RWPE2 (cell line): ENCODE measurements around the gene MBD3L2B.
"Not testable (repeated sequence)": the region's sequence is repeated elsewhere in the genome, so short reads cannot be mapped to it uniquely, and the experiment has no call there.

Experiments used
- ATAC-seq: fragments of 200-7000 bp; cut with Tn5 transposase; 3 replicates; pipeline ENCODE4 v1.9.1; 2021; ENCODE audit warnings: low read depth
- DNase-seq: peaks from one replicate; pipeline ENCODE4 v3.0.0-alpha.2; 2020; ENCODE audit warnings: low spot score
- H3K27ac ChIP-seq: fragments of 450-650 bp; 2 replicates; pipeline ENCODE4 v1.5.1; 2017; ENCODE audit warnings: mild to moderate bottlenecking; ENCODE audit not compliant: poor library complexity, severe bottlenecking
- H3K27me3 ChIP-seq: fragments of 250-450 bp; sonication (Bioruptor Pico); 2 replicates; pipeline ENCODE4 v1.5.1; 2021; ENCODE audit warnings: mild to moderate bottlenecking, moderate library complexity; ENCODE audit not compliant: insufficient read depth, poor library complexity, severe bottlenecking
- H3K36me3 ChIP-seq: fragments of 250-450 bp; sonication (Bioruptor Pico); 2 replicates; pipeline ENCODE4 v1.5.1; 2020; ENCODE audit warnings: low read depth, mild to moderate bottlenecking, moderate library complexity
- H3K4me1 ChIP-seq: fragments of 250-450 bp; sonication (Bioruptor Pico); 2 replicates; pipeline ENCODE4 v1.5.1; 2021; ENCODE audit warnings: mild to moderate bottlenecking, moderate library complexity; ENCODE audit not compliant: insufficient read depth, poor library complexity, severe bottlenecking
- H3K4me3 ChIP-seq: fragments of 250-450 bp; sonication (Bioruptor Pico); 2 replicates; pipeline ENCODE4 v1.5.1; 2021; ENCODE audit warnings: mild to moderate bottlenecking, moderate library complexity; ENCODE audit not compliant: severe bottlenecking
- H3K9me3 ChIP-seq: fragments of 250-450 bp; sonication (Bioruptor Pico); 2 replicates; pipeline ENCODE4 v1.5.1; 2021; ENCODE audit warnings: mild to moderate bottlenecking, moderate library complexity; ENCODE audit not compliant: severe bottlenecking
- TF ChIP-seq, protein P1 (sequence below): fragments of 450-650 bp; IDR thresholded peaks from one replicate; pipeline ENCODE4 v1.5.1; 2017; ENCODE audit warnings: mild to moderate bottlenecking, moderate library complexity; ENCODE audit not compliant: poor library complexity, severe bottlenecking

Gene MBD3L2B

DNA sequence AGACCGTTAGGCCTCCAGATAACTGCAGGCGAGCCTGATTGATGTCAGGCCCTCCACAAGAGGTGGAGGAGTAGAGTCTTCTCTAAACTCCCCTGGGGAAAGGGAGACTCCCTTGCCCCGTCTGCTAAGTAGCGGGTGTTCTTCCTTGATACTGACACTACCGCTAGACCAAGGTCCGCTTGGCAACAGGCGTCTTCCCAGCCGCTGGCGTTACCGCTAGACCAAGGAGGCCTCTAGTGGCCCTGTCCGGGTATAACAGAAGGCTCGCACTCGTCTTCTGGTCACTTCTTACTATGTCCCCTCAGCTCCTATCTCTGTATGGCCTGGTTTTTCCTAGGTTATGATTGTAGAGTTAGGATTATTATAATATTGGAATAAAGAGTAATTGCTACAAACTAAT is 45.9 kb upstream of the MBD3L2B start:
- TF ChIP-seq, protein P1, sequence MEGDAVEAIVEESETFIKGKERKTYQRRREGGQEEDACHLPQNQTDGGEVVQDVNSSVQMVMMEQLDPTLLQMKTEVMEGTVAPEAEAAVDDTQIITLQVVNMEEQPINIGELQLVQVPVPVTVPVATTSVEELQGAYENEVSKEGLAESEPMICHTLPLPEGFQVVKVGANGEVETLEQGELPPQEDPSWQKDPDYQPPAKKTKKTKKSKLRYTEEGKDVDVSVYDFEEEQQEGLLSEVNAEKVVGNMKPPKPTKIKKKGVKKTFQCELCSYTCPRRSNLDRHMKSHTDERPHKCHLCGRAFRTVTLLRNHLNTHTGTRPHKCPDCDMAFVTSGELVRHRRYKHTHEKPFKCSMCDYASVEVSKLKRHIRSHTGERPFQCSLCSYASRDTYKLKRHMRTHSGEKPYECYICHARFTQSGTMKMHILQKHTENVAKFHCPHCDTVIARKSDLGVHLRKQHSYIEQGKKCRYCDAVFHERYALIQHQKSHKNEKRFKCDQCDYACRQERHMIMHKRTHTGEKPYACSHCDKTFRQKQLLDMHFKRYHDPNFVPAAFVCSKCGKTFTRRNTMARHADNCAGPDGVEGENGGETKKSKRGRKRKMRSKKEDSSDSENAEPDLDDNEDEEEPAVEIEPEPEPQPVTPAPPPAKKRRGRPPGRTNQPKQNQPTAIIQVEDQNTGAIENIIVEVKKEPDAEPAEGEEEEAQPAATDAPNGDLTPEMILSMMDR: peak; percentile 16
- not testable (repeated sequence) for H3K4me1 ChIP-seq, DNase-seq, H3K27ac ChIP-seq, H3K9me3 ChIP-seq, H3K4me3 ChIP-seq, H3K27me3 ChIP-seq, ATAC-seq
- peaks cover 15% of the 10 kb centered on the region for H3K36me3 ChIP-seq

DNA sequence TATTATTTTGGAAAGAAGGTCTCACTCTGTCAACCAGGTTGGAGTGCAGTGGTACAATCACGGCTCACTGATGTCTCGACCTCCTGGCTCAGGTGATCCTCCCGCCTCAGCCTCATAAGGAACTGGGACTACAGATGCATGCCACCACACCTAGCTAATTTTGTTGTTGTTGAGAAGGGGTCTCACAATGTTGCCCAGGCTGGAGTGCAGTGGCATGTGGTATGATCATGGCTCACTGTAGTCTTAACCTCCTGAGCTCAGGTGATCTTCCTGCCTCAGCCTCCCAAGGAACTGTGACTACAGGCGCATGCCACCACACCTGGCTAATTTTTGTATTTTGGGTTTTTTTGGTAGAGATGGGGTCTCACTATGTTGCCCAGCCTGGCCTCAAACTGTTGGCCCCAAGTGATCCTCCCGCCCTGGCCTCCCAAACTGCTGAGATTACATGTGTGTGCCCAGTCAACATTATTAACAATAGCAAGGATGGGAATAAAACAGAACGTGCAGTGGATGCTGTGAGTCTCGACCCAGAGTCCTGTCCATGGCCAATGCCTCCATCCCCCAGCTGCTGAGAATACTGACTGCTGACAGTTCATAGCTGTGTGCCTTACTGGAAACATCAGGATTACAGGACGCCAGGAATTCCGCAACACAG is 42.7 kb upstream of the MBD3L2B start:
- no peak overlapping the region for H3K4me3 ChIP-seq
- TF ChIP-seq, protein P1: no peak
- no peaks in the 10 kb centered on the region for H3K27me3 ChIP-seq
- H3K36me3 ChIP-seq: no peaks in the 10 kb centered on the region
- no peaks in the 10 kb centered on the region for H3K4me1 ChIP-seq
- DNase-seq (no peak), ATAC-seq (no peak)
- no peak overlapping the region for H3K27ac ChIP-seq
- no peaks in the 10 kb centered on the region for H3K9me3 ChIP-seq

DNA sequence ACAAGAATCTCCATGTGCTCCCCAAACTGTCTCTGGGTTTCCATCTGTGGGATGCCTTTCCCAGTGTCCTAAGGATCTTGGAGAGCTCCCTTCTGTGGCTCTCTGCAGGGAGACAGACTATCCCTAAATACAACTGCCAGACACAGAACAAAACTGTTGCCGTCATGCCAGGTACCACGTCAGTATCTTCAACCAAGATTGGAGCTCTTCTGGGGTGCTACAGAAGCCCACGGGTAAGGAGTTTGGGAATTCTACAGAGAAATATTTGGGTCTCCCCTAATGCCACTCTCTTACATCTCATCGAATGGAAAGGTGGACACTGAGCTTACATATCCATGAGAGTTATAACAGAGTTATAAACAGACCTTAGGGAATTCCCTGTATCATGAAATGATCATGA is 42.1 kb upstream of the MBD3L2B start:
- Histone ChIP-seq H3K36me3 (no peaks in the 10 kb centered on the region), H3K4me1 (no peaks in the 10 kb centered on the region), H3K27me3 (no peaks in the 10 kb centered on the region), H3K9me3 (no peaks in the 10 kb centered on the region), H3K4me3 (no peak overlapping the region), H3K27ac (no peak overlapping the region)
- TF ChIP-seq, protein P1: no peak
- ATAC-seq (no peak), DNase-seq (no peak)

DNA sequence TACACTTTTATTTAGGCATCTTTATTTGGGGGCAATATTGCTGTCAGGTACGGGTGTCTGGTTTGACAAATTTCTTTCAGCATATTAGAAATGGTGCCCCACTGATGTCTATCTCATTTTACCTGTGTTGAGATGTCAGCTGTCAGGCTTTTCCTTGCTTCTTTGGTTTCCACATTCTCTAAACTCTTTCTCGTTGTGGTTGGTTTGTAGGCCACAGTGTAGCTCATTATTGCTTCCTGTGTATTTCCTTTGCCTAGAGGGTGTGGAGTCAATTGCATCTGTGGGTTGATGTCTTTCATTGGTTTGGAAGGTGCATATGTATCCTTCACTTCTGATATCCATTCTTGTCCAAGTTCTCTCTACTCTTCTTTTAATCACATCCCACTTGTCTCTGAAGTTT is 38.7 kb upstream of the MBD3L2B start:
- H3K36me3 ChIP-seq, ATAC-seq, DNase-seq, H3K27ac ChIP-seq, H3K4me3 ChIP-seq, H3K9me3 ChIP-seq, H3K27me3 ChIP-seq, H3K4me1 ChIP-seq: not testable (repeated sequence)

DNA sequence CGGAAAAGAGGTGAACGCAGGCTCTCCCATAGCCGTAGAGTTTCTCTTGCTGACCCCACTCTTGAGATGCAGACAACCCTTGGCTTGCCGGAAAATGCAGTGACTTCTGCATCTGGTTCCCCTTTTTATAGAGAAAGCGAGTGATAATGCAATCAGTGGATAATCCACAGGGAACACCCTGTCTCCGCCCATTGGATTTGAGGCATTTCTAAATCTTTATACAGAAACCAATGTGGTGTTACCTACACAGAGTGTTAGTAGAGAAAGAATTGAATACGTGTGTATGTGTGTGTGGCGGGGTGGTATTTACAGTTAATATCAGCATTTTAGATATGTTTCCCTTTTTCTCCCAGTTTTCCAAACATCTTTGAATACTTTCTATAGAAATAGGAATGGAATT is 37.3 kb upstream of the MBD3L2B start, which contains the start of gene MBD3L3:
Gene MBD3L3, minus strand, starts transcription at position 101 of the 400 bp plus-strand sequence. Its CDS starts 71 bp downstream, at position 30.
- not testable (repeated sequence) for H3K36me3 ChIP-seq, ATAC-seq, DNase-seq

DNA sequence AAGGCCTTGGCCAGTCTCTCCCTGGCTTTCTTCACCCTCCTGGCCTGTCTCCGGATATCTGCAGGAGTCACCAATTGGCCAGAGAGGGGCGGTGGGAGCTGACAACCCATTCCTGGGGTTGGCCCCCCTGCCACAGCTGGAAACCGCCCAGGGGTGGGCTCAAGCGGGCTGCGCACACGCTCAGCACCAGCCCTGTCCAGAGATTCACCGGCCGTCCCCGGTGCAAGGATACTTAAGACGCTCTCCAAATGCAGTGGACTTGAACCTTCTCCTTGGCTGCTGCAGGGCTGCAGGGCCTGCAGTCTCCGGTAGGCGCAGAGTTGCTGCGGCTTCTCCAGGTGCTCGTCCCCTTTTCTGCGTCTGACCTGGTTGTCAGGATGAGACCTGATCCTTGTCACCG is 35.1 kb upstream of the MBD3L2B start:
- not testable (repeated sequence) for H3K36me3 ChIP-seq, H3K9me3 ChIP-seq, H3K27ac ChIP-seq, H3K27me3 ChIP-seq, DNase-seq, H3K4me3 ChIP-seq, ATAC-seq, H3K4me1 ChIP-seq

More for the DNA sequence above, 37.3 kb upstream of the MBD3L2B start, which contains the start of gene MBD3L3:
- H3K9me3 ChIP-seq, H3K27ac ChIP-seq, H3K4me1 ChIP-seq, H3K4me3 ChIP-seq, H3K27me3 ChIP-seq: not testable (repeated sequence)

DNA sequence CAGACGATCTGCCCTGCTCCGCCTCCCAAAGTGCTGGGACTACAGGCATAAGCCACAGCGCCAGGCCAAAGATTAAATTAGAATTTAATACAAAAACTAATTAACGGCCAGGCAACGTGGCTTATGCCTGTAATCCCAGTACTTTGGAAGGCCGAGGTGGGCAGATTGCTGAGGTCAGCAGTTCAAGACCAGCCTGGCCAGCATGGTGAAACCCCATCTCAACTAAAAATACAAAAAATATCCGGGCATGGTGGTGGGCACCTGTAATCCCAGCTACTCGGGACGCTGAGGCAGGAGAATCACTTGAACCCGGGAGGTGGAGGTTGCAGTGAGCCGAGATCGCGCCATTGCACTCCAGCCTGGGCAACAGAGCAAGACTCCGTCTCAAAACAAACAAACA is 34.4 kb upstream of the MBD3L2B start:
- not testable (repeated sequence) for H3K36me3 ChIP-seq, H3K27me3 ChIP-seq, H3K4me1 ChIP-seq, H3K4me3 ChIP-seq, H3K27ac ChIP-seq, H3K9me3 ChIP-seq, DNase-seq, ATAC-seq

DNA sequence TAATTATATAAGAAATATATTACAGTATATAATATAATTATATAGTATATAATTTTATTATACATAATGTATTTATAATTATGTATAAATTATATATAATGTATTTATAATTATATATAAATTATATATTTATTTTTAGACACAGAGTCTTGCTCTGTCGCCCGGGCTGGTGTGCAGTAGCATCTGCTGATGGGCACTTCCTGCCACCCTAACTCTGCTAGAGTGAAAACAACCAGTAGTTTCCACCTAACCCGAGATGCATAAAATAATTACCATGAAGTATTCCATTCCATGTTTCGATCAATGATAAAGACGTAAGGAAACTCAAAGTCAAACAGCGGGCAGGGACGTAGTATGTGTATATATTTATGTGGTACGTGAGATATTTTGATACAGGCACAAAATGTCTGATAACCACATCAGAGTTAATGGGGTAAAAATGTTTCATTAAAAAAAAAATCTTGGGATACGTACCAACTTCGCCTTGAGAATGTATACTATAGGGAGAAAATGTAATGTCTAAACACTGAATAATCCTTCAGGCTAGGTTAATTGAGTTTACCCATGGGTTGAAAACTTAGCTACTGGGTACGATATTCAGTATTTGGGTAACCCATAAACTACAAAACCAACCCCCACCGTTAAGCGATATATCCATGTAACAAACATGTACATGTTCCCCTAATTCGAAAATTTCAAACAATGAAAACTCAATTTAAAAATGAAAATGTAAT is 33.6 kb upstream of the MBD3L2B start:
- H3K27ac ChIP-seq, H3K36me3 ChIP-seq, H3K4me3 ChIP-seq, H3K4me1 ChIP-seq, DNase-seq, H3K9me3 ChIP-seq, H3K27me3 ChIP-seq, ATAC-seq: not testable (repeated sequence)

DNA sequence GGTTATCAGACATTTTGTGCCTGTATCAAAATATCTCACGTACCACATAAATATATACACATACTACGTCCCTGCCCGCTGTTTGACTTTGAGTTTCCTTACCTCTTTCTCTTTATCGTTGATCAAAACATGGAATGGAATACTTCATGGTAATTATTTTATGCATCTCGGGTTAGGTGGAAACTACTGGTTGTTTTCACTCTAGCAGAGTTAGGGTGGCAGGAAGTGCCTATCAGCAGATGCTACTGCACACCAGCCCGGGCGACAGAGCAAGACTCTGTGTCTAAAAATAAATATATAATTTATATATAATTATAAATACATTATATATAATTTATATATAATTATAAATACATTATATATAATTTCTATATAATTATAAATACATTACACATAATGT is 31.7 kb upstream of the MBD3L2B start:
- not testable (repeated sequence) for H3K4me3 ChIP-seq, H3K36me3 ChIP-seq, H3K9me3 ChIP-seq, H3K27me3 ChIP-seq, H3K27ac ChIP-seq, H3K4me1 ChIP-seq, DNase-seq, ATAC-seq
